Esophagus (tissue), 2 donors: ENCODE data around the gene STARD10. TPM values are rescaled to one million over a fixed set of nuclear protein-coding genes. Genes with fewer than 3 reads are reported as not detected.
"Not testable (repeated sequence)": the region's sequence is repeated elsewhere in the genome, so short reads cannot be mapped to it uniquely, and the experiment has no call there.

Source experiments
- H3K27ac ChIP-seq, 2 donors: one replicate each; pipeline ENCODE4 v1.5.1; 2013; ENCODE audit warnings: low read depth in 2 of 2, mild to moderate bottlenecking in 2 of 2, inconsistent platforms in 1 of 2, low read length in 1 of 2, moderate library complexity in 1 of 2
- H3K27me3 ChIP-seq, 2 donors: one replicate each; pipeline ENCODE4 v1.6.1; 2013; ENCODE audit warnings: low read length in 2 of 2, control low read depth in 1 of 2, mild to moderate bottlenecking in 1 of 2; ENCODE audit not compliant: insufficient read depth in 2 of 2, control insufficient read depth in 1 of 2
- H3K36me3 ChIP-seq, 2 donors: one replicate each; pipeline ENCODE4 v1.6.1; 2013; ENCODE audit warnings: low read length in 1 of 2; ENCODE audit not compliant: control insufficient read depth in 2 of 2, insufficient read depth in 2 of 2
- H3K4me1 ChIP-seq, 2 donors: one replicate each; pipeline ENCODE4 v1.6.1; 2013; ENCODE audit warnings: low read length in 1 of 2; ENCODE audit not compliant: control insufficient read depth in 2 of 2, insufficient read depth in 2 of 2
- H3K4me3 ChIP-seq, 2 donors: one replicate each; pipeline ENCODE4 v1.5.1; 2013; ENCODE audit warnings: low read length in 2 of 2, mild to moderate bottlenecking in 2 of 2, low read depth in 1 of 2, moderate library complexity in 1 of 2
- H3K9me3 ChIP-seq, 2 donors: one replicate each; pipeline ENCODE4 v1.6.1; 2013; ENCODE audit warnings: mild to moderate bottlenecking in 2 of 2, low read depth in 1 of 2, low read length in 1 of 2, moderate library complexity in 1 of 2; ENCODE audit not compliant: control insufficient read depth in 2 of 2, insufficient read depth in 1 of 2
- WGBS, 2 donors: extraction: QIAGEN DNeasy Blood & Tissue Kit; methylation state at CpG; one replicate each; pipeline ENCODE4 v1.1.7; 2013; 5-methylcytosine and 5-hydroxymethylcytosine counted together
- polyA plus RNA-seq, 2 donors: library from polyadenylated mRNA; stranded (reverse); fragments of 200-250 nt; gene quantifications; one replicate each; pipeline ENCODE4 v1.2.3, GENCODE V29; 2013
- donor health status: healthy with polysubstance abuse.
- donor health status: Bipolar disorder and iron deficiency.

Gene STARD10
- polyA plus RNA-seq, 2 donors = 57.9 to 65.8 TPM

DNA sequence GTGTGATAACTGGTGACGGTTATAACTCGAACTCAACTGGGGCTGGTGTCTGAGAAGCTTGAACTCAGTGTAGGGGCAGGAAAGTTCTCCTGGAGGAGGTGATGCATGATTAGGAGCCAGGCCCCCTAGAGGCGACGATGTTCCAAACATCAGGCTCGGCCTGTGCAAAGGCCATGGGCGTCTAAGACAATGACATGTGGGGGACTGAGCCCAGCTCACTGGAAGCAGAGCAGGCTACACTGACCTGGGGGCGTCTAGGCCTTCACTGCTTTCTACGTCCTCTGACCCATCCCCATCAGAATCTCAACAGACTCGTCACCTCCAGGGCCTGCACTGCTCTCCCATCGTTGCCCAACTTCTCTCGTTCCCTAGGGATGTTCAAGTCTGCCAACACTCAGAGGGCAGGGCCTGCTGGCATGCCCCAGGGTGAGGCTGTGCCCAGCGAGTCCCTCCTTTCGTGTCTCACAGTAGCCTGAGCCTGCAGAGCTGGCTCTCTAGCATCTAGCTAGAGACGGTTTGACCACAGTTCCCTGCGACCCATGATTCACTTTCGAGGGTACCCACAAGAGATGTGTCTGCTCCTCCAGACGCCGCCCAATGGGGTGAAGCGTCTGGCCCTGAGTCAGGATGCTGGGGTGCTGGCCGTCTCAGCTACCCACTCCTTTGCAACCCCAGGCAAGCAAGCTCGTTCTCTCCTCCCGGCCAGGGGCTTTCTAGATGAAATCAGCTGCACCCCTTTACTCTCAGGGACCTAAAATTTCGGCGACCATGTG lies 19.3 kb upstream of the STARD10 start:
- Histone ChIP-seq H3K27me3 (no peaks in the 10 kb centered on the region), H3K4me3 (peak overlapping the region; percentile 79 to 96), H3K36me3 (peaks cover 2 to 13% of the 10 kb centered on the region in 2 donors), H3K9me3 (no peaks in the 10 kb centered on the region), H3K27ac (peak overlapping the region; percentile 89 to 95), H3K4me1 (peaks cover 5 to 19% of the 10 kb centered on the region in 2 donors)
- WGBS, 2 donors = 8 to 12% methylated on average over 24 of the region's 24 CpGs

DNA sequence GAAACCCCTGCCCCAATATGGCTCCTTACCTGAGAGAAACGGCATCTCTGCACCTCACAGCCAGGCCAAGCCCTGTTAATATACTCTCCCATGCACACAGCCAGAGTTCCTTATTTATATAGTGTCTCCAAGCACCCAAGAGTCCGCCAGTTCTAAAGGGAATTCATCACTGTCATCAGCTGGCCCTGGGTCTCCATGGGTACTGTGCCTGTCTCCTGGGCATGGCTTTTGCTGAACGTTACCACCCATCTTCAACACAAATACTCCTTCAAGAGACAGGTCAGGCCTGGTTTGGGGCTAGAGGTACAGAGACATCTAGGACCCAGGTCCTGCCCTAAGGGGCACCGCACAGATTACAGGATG lies 18.7 kb upstream of the STARD10 start:
- H3K4me3 ChIP-seq = peak overlapping the region in 1 of 2 donors; percentile 79

DNA sequence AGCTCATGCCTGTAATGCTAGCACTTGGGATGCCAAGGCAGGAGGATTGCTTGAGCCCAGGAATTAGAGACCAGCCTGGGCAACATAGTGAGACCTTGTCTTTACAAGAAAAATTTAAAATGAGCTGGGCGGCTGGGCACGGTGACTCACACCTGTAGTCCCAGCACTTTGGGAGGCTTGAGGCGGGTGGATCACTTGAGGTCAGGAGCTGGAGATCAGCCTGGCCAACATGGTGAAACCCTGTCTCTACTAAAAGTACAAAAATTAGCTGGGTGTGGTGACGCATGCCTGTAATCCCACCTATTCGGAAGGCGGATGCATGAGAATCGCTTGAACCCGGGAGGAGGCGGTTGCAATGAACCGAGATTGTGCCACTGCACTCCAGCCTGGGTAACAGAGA lies 17.8 kb upstream of the STARD10 start:
- peaks cover 5 to 19% of the 10 kb centered on the region in 2 donors for H3K4me1 ChIP-seq
- H3K9me3 ChIP-seq, H3K27ac ChIP-seq, H3K27me3 ChIP-seq, H3K36me3 ChIP-seq, H3K4me3 ChIP-seq: not testable (repeated sequence)
- WGBS, 2 donors = 90 to 92% methylated on average over 10 of the region's 10 CpGs

More for the DNA sequence above, 18.7 kb upstream of the STARD10 start:
- peaks cover 0 to 8% of the 10 kb centered on the region in 2 donors for H3K36me3 ChIP-seq
- 24 to 33% methylated on average over 4 of the region's 4 CpGs for WGBS, 2 donors
- H3K9me3 ChIP-seq = no peaks in the 10 kb centered on the region
- peak overlapping the region; percentile 89 to 95 for H3K27ac ChIP-seq
- H3K4me1 ChIP-seq = peaks cover 5 to 19% of the 10 kb centered on the region in 2 donors
- H3K27me3 ChIP-seq = no peaks in the 10 kb centered on the region

DNA sequence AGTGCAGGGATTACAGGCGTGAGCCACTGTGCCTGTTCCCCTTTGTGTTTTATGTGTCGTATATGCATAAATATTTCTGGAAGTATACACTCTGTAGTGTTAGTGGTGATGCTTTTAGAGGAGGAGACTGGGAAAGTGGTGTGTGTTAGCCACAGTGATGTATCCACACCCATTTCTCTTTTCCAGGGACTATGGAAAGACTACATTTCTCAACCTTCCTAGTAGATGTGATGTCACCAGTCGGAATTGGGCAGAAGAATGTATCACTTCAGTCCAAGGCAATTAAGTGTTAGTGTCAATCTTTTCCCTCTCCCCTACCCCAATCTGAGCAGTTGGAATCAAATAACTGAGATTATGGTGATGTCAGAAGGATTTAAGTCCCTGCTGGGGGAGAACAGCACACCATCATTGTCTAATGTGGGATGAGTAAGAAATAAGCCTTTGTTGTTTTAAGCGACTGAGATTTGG lies 14.5 kb upstream of the STARD10 start:
- H3K27me3 ChIP-seq = no peaks in the 10 kb centered on the region
- H3K27ac ChIP-seq = no peak overlapping the region
- H3K4me1 ChIP-seq = peaks cover 5 to 10% of the 10 kb centered on the region in 2 donors
- 84% methylated on average over 4 of the region's 4 CpGs for WGBS, 2 donors
- no peaks in the 10 kb centered on the region for H3K9me3 ChIP-seq
- no peak overlapping the region for H3K4me3 ChIP-seq
- peaks cover 0 to 3% of the 10 kb centered on the region in 2 donors for H3K36me3 ChIP-seq

DNA sequence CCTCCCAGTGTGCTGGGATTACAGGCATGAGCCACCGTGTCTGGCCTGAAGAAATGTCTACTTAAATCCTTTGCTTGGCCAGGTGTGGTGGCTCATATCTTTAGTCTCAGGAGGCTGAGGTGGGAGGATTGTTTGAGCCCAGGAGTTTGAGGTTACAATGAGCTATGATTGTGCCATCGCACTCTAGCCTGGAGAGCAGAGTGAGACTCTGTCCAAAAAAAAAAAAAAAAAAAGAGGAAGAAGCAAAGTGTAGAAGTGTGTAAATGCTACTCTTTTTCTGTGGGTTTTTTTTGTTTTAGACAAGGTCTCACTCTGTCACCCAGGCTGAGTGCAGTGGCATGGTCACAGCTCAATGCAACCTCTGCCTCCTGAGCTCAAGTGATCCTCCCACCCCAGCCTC lies 13.9 kb upstream of the STARD10 start:
- H3K9me3 ChIP-seq = no peaks in the 10 kb centered on the region
- H3K36me3 ChIP-seq = peaks cover 0 to 3% of the 10 kb centered on the region in 2 donors
- no peaks in the 10 kb centered on the region for H3K27me3 ChIP-seq
- no peak overlapping the region for H3K27ac ChIP-seq
- no peak overlapping the region for H3K4me3 ChIP-seq
- peaks cover 4% of the 10 kb centered on the region in 2 donors for H3K4me1 ChIP-seq
- 78 to 80% methylated on average over 2 of the region's 2 CpGs for WGBS, 2 donors

DNA sequence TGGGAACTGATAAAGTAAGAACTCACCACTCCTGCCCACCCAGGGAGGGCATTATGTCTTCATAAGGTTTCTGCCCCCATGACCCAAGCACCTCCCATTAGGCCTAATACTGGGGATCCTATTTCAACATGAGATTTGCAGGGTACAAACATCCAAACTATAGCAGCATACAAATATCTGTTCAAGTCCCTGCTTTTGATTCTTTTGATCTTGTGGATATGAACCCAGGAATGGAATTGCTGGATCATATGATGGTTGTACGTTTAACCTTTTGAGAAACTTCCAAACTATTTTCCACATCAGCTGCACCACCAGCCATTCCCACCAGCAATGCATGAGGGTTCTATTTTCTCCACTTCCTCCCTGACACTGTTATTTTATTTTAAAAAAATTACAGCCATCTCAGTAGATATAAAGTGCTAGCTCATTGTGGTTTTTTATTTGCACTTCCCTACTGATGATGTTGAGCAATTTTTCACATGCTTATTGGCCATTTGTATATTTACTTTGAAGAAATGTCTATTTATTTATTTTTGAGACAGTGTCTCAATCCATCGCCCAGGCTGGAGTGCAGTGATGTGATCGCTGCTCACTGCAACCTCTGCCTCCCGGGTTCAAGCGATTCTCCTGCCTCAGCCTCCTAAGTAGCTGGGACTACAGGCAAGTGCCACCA lies 13.3 kb upstream of the STARD10 start:
- Histone ChIP-seq H3K27me3 (no peaks in the 10 kb centered on the region), H3K4me1 (no peaks in the 10 kb centered on the region), H3K27ac (no peak overlapping the region), H3K36me3 (peaks cover 0 to 3% of the 10 kb centered on the region in 2 donors), H3K4me3 (no peak overlapping the region), H3K9me3 (no peaks in the 10 kb centered on the region)
- 73 to 77% methylated on average over 5 of the region's 5 CpGs for WGBS, 2 donors

DNA sequence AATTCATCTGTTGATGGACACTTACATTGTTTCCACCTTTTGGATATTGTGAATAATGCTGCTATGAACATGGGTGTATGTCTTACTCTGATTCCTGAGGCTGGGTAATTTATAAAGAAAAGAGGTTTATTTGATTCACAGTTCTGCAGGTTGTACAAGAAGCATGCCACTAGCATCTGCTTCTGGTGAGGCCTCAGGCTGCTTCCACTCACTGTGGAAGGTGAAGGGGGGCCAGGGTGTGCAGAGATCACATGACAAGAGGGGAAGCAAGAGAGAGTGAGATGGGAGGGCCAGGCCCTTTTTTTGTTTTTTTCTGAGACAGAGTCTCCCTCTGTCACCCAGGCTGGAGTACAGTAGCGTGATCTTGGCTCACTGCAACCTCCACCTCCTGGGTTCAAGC lies 12.5 kb upstream of the STARD10 start:
- WGBS, 2 donors = 75 to 88% methylated on average over 1 of the region's 1 CpG
- not testable (repeated sequence) for H3K9me3 ChIP-seq, H3K27ac ChIP-seq, H3K4me3 ChIP-seq, H3K4me1 ChIP-seq, H3K36me3 ChIP-seq, H3K27me3 ChIP-seq

DNA sequence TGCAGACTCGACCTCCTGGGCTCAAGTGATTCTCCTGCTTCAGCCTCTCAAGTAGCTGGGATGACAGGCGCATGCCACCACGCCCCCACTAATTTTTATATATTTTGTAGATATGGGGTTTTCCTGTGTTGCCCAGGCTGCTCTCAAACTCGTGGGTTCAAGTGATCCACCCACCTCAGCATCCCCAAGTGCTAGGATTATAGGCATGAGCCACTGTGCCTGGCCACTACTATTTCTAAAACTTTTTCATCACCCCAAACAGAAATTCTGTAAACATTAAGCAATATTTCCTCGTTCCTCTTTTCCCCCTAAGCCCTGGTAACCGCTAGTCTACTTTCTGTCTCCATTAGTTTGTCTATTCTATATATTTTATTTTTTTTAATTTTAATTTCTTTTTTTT lies 11.4 kb upstream of the STARD10 start:
- 87 to 90% methylated on average over 6 of the region's 6 CpGs for WGBS, 2 donors
- no peaks in the 10 kb centered on the region for H3K27me3 ChIP-seq
- H3K4me3 ChIP-seq = no peak overlapping the region
- H3K36me3 ChIP-seq = peaks cover 0 to 3% of the 10 kb centered on the region in 2 donors
- H3K4me1 ChIP-seq = no peaks in the 10 kb centered on the region
- H3K27ac ChIP-seq = no peak overlapping the region
- H3K9me3 ChIP-seq = no peaks in the 10 kb centered on the region

DNA sequence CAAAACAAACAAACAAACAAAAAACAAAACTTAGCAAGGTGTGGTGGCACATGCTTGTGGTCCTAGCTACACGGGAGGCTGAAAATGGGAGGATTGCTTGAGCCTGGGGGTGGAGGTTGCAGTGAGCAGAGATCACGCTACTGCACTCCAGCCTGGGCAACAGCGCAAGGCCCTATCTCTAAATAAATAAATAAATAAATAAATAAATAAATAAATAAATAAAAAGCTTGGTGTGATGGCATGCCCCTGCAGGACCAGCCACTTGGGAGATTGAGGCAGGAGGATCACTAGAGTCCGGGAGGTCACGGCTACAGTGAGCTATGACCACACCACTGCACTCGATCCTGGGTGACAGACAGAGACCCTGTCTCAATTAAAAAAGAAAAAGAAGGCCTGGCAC lies 9.0 kb upstream of the STARD10 start:
- H3K27me3 ChIP-seq = no peaks in the 10 kb centered on the region
- H3K27ac ChIP-seq = no peak overlapping the region
- no peaks in the 10 kb centered on the region for H3K4me1 ChIP-seq
- H3K9me3 ChIP-seq = no peaks in the 10 kb centered on the region
- 88 to 91% methylated on average over 5 to 6 of the region's 6 CpGs for WGBS, 2 donors
- H3K4me3 ChIP-seq = no peak overlapping the region
- H3K36me3 ChIP-seq = no peaks in the 10 kb centered on the region
